Adrenal gland (tissue), 12 donors: ENCODE data around the gene U2AF1L4. TPM values are rescaled to one million over a fixed set of nuclear protein-coding genes. Genes with fewer than 3 reads are reported as not detected.

ENCODE experiments used
- DNase-seq, 7 donors: peaks; one replicate each; pipeline ENCODE4 v3.0.0-alpha.2; 2019 to 2020
- H3K27ac ChIP-seq, 5 donors: fragments of 200-600 bp; sonication (generic) in 4 of 5; 1 replicate in 3 of 5; 2 replicates in 2 of 5; pipeline versions ENCODE4 v1.5.1 to v1.8.0; 2016 to 2020; ENCODE audit warnings: mild to moderate bottlenecking in 1 of 5
- H3K27me3 ChIP-seq: fragments of 200-600 bp; 2 replicates; pipeline ENCODE4 v1.8.0; 2021
- H3K36me3 ChIP-seq, 2 donors: fragments of 200-600 bp; replicated peaks in 1 of 2; 1 replicate in 1 of 2; 2 replicates in 1 of 2; pipeline versions ENCODE4 v1.5.1 to v1.8.0; 2018 to 2022
- H3K4me1 ChIP-seq, 2 donors: fragments of 200-600 bp; replicated peaks in 1 of 2; 1 replicate in 1 of 2; 2 replicates in 1 of 2; pipeline versions ENCODE4 v1.5.1 to v1.8.0; 2018 to 2021
- H3K4me3 ChIP-seq, 4 donors: fragments of 200-600 bp; sonication (generic) in 3 of 4; one replicate each; pipeline ENCODE4 v1.5.1; 2016 to 2018
- H3K9me3 ChIP-seq, 3 donors: fragments of 200-600 bp; sonication (generic) in 1 of 3; replicated peaks in 1 of 3; 1 replicate in 2 of 3; 2 replicates in 1 of 3; pipeline versions ENCODE4 v1.5.1 to v1.8.0; 2016 to 2021
- POLR2A ChIP-seq, 2 donors: fragments of 450-650 bp; IDR thresholded peaks; one replicate each; pipeline ENCODE4 v1.6.1; 2017; ENCODE audit warnings: antibody characterized with exemption in 2 of 2, mild to moderate bottlenecking in 2 of 2, moderate library complexity in 1 of 2
- WGBS, 4 donors: extraction: QIAGEN DNeasy Blood & Tissue Kit in 2 of 4; methylation state at CpG; one replicate each; pipeline versions ENCODE4 v1.1.5 to v1.1.7; 2013 to 2017; 5-methylcytosine and 5-hydroxymethylcytosine counted together
- intact Hi-C, 2 donors: fragments of 100-400 bp; cut with DNase I; formaldehyde crosslinking; loops; one replicate each; pipeline versions ENCODE4 v1.14.1 to v1.15.0; 2022 to 2023
- polyA plus RNA-seq, 3 donors: library from polyadenylated mRNA; stranded (reverse); fragments of 200-250 nt in 2 of 3; fragments of 350-450 nt in 1 of 3; fragmentation: Illumina TruSeq in 1 of 3; extraction: RNeasy Lipid Tissue Mini Kit (QIAGEN cat#74804) in 1 of 3; gene quantifications; one replicate each; pipeline ENCODE4 v1.2.3, GENCODE V29; 2013 to 2014
- total RNA-seq, 9 donors: library from RNA; depleted of rRNA in 4 of 9; stranded (reverse); fragments of >200 nt in 4 of 9; fragments of 120-200 nt in 1 of 9; fragmentation: NEBNext Ultra II Directional in 1 of 9; extraction: Animal tissue kit (Norgen Biotek cat#: 25700) in 1 of 9; gene quantifications; one replicate each; pipeline versions ENCODE4 v1.1.0 to v1.2.4, GENCODE V29; 2013 to 2023
- TF ChIP-seq, protein P1 (sequence below), 6 experiments: fragments of 450-650 bp in 4 of 6; fragments of 200-600 bp in 2 of 6; sonication (generic) in 1 of 6; IDR thresholded peaks; 1 replicate in 5 of 6; 2 replicates in 1 of 6; pipeline versions ENCODE4 v1.5.1 to v1.8.0; 2016 to 2021; ENCODE audit warnings: antibody characterized with exemption in 6 of 6, mild to moderate bottlenecking in 2 of 6, moderate library complexity in 1 of 6
- donor health status: healthy with polysubstance abuse.
- donor health status: Bipolar disorder and iron deficiency.
- donor health status: DM: yes; HTN: yes; CAD: no.
- donor health status: DM: no; HTN: no; CAD: no.
- donor health status: DM: no; HTN: no; CAD: no.
- donor health status: DM: yes; HTN: yes; CAD: no.

The U2AF1L4 gene
- total and polyA plus RNA-seq, 12 donors: 14.8 to 255 (median 32.8) TPM

DNA sequence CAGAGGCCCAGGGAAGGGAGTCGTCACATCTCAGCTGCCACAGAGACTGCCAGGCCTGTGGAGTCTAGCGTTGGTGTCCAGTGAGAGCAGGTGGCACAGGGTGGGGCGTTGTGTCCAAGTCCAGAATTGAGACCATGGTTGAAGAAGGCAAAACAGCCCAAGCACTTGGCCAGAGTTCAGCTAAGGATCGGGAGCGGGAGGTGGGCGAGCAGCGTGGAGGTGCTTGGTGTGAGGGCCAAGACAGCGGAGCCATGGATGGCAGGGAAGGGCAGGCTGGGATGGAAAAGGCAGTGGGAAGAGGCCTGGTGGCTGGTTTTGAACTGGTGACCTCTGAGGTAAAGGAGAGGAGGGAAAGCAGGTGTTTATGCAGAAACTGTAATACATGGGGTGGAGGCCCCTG lies 10.9 kb downstream of the U2AF1L4 start:
- DNase-seq: peak in 1 of 7 donors; percentile 41
- peaks cover 0 to 93% of the 10 kb centered on the region in 2 donors for H3K36me3 ChIP-seq
- peaks cover 7 to 10% of the 10 kb centered on the region in 2 donors for H3K4me1 ChIP-seq
- intact Hi-C loops: no loop called here
- no peak overlapping the region for H3K4me3 ChIP-seq
- 79 to 83% (median 82%) methylated on average over 8 of the region's 8 CpGs for WGBS, 4 donors
- H3K27ac ChIP-seq: peak overlapping the region; percentile 39 to 91 (median 73)
- no peaks in the 10 kb centered on the region for H3K27me3 ChIP-seq
- TF ChIP-seq POLR2A (IDR thresholded peaks at IDR 0.05): no peak
- TF ChIP-seq, protein P1, sequence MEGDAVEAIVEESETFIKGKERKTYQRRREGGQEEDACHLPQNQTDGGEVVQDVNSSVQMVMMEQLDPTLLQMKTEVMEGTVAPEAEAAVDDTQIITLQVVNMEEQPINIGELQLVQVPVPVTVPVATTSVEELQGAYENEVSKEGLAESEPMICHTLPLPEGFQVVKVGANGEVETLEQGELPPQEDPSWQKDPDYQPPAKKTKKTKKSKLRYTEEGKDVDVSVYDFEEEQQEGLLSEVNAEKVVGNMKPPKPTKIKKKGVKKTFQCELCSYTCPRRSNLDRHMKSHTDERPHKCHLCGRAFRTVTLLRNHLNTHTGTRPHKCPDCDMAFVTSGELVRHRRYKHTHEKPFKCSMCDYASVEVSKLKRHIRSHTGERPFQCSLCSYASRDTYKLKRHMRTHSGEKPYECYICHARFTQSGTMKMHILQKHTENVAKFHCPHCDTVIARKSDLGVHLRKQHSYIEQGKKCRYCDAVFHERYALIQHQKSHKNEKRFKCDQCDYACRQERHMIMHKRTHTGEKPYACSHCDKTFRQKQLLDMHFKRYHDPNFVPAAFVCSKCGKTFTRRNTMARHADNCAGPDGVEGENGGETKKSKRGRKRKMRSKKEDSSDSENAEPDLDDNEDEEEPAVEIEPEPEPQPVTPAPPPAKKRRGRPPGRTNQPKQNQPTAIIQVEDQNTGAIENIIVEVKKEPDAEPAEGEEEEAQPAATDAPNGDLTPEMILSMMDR (IDR thresholded peaks at IDR 0.05): no peak
- no peaks in the 10 kb centered on the region for H3K9me3 ChIP-seq

GRCh38 chr19:35733180-35734125 lies 11.8 kb downstream of the U2AF1L4 start:
- intact Hi-C loops: no loop called here
- peaks cover 0 to 93% of the 10 kb centered on the region in 2 donors for H3K36me3 ChIP-seq
- H3K4me3 ChIP-seq: no peak overlapping the region
- no peak for TF ChIP-seq POLR2A (IDR thresholded peaks at IDR 0.05)
- TF ChIP-seq, protein P1 (IDR thresholded peaks at IDR 0.05): no peak
- H3K27ac ChIP-seq: peak overlapping the region; percentile 39 to 91 (median 73)
- H3K27me3 ChIP-seq: no peaks in the 10 kb centered on the region
- H3K9me3 ChIP-seq: no peaks in the 10 kb centered on the region
- peak in 6 of 7 donors; percentile 77 to 85 (median 82) for DNase-seq
- WGBS, 4 donors: 62 to 77% (median 70%) methylated on average over 13 to 35 of the region's 35 CpGs
- H3K4me1 ChIP-seq: peaks cover 7 to 9% of the 10 kb centered on the region in 2 donors

DNA sequence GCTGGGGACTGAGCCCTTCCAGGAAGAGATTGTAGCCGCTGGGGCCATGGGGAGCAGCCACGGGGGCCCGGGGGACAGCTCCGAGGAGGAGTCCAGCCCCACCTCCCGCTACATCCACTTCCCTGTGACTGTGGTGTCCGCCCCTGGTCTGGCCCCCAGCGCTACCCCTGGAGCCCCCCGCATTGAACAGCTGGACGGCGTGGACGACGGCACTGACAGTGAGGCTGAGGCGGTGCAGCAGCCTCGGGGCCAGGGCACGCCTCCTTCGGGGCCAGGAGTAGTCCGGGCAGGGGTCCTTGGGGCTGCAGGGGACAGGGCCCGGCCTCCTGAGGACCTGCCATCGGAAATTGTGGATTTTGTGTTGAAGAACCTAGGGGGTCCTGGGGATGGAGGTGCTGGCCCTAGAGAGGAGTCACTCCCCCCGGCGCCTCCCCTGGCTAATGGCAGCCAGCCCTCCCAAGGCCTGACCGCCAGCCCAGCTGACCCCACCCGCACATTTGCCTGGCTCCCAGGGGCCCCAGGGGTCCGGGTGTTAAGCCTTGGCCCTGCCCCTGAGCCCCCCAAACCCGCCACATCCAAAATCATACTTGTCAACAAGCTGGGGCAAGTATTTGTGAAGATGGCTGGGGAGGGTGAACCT lies 12.6 kb downstream of the U2AF1L4 start:
- H3K36me3 ChIP-seq: peaks cover 0 to 93% of the 10 kb centered on the region in 2 donors
- no peak overlapping the region for H3K4me3 ChIP-seq
- WGBS, 4 donors: 84 to 100% (median 87%) methylated on average over 1 to 25 of the region's 25 CpGs
- H3K9me3 ChIP-seq: no peaks in the 10 kb centered on the region
- TF ChIP-seq, protein P1 (IDR thresholded peaks at IDR 0.05): no peak
- no peak for TF ChIP-seq POLR2A (IDR thresholded peaks at IDR 0.05)
- intact Hi-C loops: no loop called here
- H3K27me3 ChIP-seq: no peaks in the 10 kb centered on the region
- peaks cover 7 to 9% of the 10 kb centered on the region in 2 donors for H3K4me1 ChIP-seq
- no peak for DNase-seq
- peak overlapping the region in 3 of 5 donors; percentile 40 to 91 (median 87) for H3K27ac ChIP-seq

- Histone ChIP-seq H3K4me3 (no peak overlapping the region), H3K27ac (no peak overlapping the region), H3K4me1 (peaks cover 7 to 9% of the 10 kb centered on the region in 2 donors), H3K9me3 (no peaks in the 10 kb centered on the region), H3K36me3 (peaks cover 0 to 93% of the 10 kb centered on the region in 2 donors), H3K27me3 (no peaks in the 10 kb centered on the region)
- DNase-seq: peak in 1 of 7 donors; percentile 18
- intact Hi-C loops: no loop called here
- TF ChIP-seq, protein P1 (IDR thresholded peaks at IDR 0.05): no peak
- no peak for TF ChIP-seq POLR2A (IDR thresholded peaks at IDR 0.05)
- 82 to 86% (median 85%) methylated on average over 17 to 21 of the region's 21 CpGs for WGBS, 4 donors
Measured at GRCh38 chr19:35731779-35732405, 13.3 kb downstream of the U2AF1L4 start.
